Activated CD8-positive, alpha-beta T cell treated with anti-CD3 and anti-CD28 coated beads for 36 hours (primary cell): Measurements from ENCODE around the gene ENDOU. TPM values are rescaled to one million over a fixed set of nuclear protein-coding genes. Genes with fewer than 3 reads are reported as not detected.

Experiments used
- ATAC-seq: fragments of 200-7000 bp; cut with Tn5 transposase; one replicate; pipeline ENCODE4 v1.10.0; 2021; ENCODE audit warnings: mild to moderate bottlenecking, moderate library complexity
- CTCF ChIA-PET: fragments of 350-600 bp; sonication (Branson Sonifier 250); formaldehyde crosslinking; loops from one replicate; lab custom pipeline; 2021; ENCODE audit warnings: antibody characterized with exemption; lab: Charles Lee
- POLR2A ChIA-PET: fragments of 350-600 bp; sonication (Branson Sonifier 250); formaldehyde crosslinking; loops from one replicate; lab custom pipeline; 2021; ENCODE audit warnings: antibody characterized with exemption; lab: Charles Lee
- DNase-seq: peaks from one replicate; pipeline ENCODE4 v3.0.0-alpha.2; 2020
- H3K27ac Mint-ChIP-seq: one replicate; pipeline ENCODE4 v1.8.0; 2021; ENCODE audit warnings: mild to moderate bottlenecking, mixed read lengths
- H3K27me3 Mint-ChIP-seq: one replicate; pipeline ENCODE4 v1.8.0; 2021; ENCODE audit warnings: mixed read lengths
- H3K36me3 Mint-ChIP-seq: one replicate; pipeline ENCODE4 v1.8.0; 2021; ENCODE audit warnings: low read depth, mixed read lengths
- H3K4me1 Mint-ChIP-seq: one replicate; pipeline ENCODE4 v1.8.0; 2021; ENCODE audit warnings: low read depth, mixed read lengths
- H3K4me3 Mint-ChIP-seq: one replicate; pipeline ENCODE4 v1.8.0; 2021; ENCODE audit warnings: mild to moderate bottlenecking, moderate library complexity, mixed read lengths
- H3K9me3 Mint-ChIP-seq: one replicate; pipeline ENCODE4 v1.8.0; 2021; ENCODE audit warnings: mixed read lengths
- intact Hi-C: fragments of 100-400 bp; cut with micrococcal nuclease; formaldehyde crosslinking; loops from one replicate; pipeline ENCODE4 v1.10.0; 2022
- total RNA-seq, 2 experiments: library from RNA; stranded (reverse); gene quantifications; one replicate each; pipeline ENCODE4 v1.2.3, GENCODE V29; 2021
- TF ChIP-seq, protein P1 (sequence below): fragments of 200-600 bp; IDR thresholded peaks from one replicate; pipeline ENCODE4 v1.8.0; 2022; ENCODE audit warnings: antibody characterized with exemption, mild to moderate bottlenecking

Gene ENDOU
- total RNA-seq, 2 experiments from 2014 or later: not detected

DNA sequence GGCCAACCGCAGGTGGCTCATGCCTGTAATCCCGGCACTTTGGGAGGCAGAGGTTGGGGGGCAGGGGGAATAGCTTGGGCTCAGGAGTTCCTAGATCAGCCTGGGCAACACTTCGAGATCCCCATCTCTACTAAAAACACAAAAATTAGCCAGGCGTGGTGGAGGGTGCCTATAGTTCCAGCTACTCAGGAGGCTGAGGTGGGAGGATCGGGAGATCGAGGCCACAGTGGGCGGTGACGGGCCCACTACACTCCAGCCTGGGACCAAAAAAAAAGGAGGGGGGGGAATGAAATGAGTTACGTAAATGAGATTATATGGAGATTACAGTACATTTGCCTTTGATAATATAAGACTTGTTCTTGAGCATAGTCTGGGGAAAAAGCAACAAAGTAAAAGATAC is 20.6 kb downstream of the ENDOU start:
- TF ChIP-seq, protein P1, sequence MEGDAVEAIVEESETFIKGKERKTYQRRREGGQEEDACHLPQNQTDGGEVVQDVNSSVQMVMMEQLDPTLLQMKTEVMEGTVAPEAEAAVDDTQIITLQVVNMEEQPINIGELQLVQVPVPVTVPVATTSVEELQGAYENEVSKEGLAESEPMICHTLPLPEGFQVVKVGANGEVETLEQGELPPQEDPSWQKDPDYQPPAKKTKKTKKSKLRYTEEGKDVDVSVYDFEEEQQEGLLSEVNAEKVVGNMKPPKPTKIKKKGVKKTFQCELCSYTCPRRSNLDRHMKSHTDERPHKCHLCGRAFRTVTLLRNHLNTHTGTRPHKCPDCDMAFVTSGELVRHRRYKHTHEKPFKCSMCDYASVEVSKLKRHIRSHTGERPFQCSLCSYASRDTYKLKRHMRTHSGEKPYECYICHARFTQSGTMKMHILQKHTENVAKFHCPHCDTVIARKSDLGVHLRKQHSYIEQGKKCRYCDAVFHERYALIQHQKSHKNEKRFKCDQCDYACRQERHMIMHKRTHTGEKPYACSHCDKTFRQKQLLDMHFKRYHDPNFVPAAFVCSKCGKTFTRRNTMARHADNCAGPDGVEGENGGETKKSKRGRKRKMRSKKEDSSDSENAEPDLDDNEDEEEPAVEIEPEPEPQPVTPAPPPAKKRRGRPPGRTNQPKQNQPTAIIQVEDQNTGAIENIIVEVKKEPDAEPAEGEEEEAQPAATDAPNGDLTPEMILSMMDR: no peak
- ATAC-seq: no peak
- Mint-ChIP-seq H3K9me3 (no peaks in the 10 kb centered on the region), H3K27me3 (no peaks in the 10 kb centered on the region), H3K27ac (peak overlapping the region; percentile 97), H3K4me1 (peaks cover 47% of the 10 kb centered on the region), H3K36me3 (peaks cover 14% of the 10 kb centered on the region), H3K4me3 (peak overlapping the region; percentile 87)
- intact Hi-C loops: loop anchor here (5.0 kb wide), 1 partner anchor 63 kb away; no protein-coding TSS in a partner anchor
- ChIA-PET CTCF (interaction anchor here (0.8 to 2.1 kb wide), 4 partner anchors 11 to 67 kb away, joined by 3 to 9 read pairs (median 4); no protein-coding TSS in a partner anchor), POLR2A (interaction anchor here (0.6 kb wide), 1 partner anchor 101 kb away, joined by 3 read pairs; no protein-coding TSS in a partner anchor)
- DNase-seq: no peak

DNA sequence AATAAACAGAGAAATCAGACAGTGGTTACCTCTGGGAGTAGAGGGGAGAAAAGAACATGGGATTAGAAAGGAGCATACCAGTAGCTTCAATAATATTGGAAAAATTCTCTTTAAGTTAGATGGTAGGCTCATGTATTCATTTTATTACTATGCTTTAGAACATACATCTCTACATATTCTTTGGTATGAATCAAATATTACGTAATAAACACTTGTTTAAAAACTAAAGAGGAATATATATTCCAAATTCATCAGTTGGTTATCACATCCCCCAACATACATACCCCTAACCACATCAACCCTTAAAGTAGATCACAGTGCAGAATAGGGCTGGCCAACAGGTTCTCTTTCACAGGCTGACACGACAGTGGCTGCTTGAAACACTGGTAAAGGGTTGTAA is 25.0 kb downstream of the ENDOU start:
- Mint-ChIP-seq H3K27ac (no peak overlapping the region), H3K9me3 (no peaks in the 10 kb centered on the region), H3K27me3 (no peaks in the 10 kb centered on the region), H3K36me3 (peaks cover 34% of the 10 kb centered on the region), H3K4me1 (peaks cover 26% of the 10 kb centered on the region), H3K4me3 (no peak overlapping the region)
- TF ChIP-seq, protein P1: no peak
- ATAC-seq (no peak), DNase-seq (no peak)
- ChIA-PET CTCF (no interaction called here), POLR2A (no interaction called here)
- intact Hi-C loops: no loop called here

DNA sequence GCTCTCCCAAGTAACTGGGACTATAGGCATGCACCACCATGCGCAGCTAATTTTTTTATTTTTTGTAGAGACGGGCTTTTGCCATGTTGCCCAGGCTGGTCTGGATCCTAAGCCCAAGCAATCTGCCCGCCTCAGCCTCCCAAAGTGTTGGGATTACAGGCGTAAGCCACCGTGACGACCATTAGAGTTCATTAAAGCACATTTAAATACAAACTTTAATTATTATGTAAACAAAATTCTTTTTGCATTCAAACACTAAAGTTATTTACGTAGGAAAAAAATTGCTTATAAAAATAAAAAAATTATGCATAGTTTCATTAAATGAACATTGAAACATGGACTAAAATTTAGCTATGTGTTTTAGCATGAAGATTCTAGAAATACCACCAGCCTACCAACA is 26.7 kb downstream of the ENDOU start:
- DNase-seq: no peak
- ChIA-PET POLR2A (interaction anchor here (0.7 to 0.8 kb wide), 2 partner anchors 17 to 303 kb away, joined by 3 read pairs; no protein-coding TSS in a partner anchor), CTCF (interaction anchor here (0.7 to 2.1 kb wide), 5 partner anchors 9 to 72 kb away, joined by 3 to 6 read pairs (median 3); no protein-coding TSS in a partner anchor)

DNA sequence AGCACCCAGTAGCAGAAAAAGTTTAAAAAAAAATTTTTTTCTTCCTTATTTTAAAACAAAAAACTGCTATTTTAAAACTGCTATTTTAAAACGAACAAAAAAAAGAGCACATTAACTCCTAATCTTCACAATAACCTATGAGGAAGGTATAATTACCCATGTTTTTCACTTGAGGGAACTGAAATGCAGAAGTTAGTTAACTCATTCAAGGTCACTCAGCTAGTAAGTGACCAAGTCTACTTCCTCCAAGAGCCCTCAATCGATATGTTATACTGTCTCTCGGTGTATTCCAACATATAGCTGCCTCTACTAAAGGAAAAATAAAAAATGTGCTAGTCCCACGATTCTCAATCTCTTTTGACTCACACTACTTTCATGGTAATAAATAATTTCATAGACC is 27.2 kb downstream of the ENDOU start:
- POLR2A ChIA-PET: interaction anchor here (0.8 kb wide), 1 partner anchor 302 kb away, joined by 3 read pairs; no protein-coding TSS in a partner anchor
- Mint-ChIP-seq H3K27me3 (no peaks in the 10 kb centered on the region), H3K36me3 (peaks cover 36% of the 10 kb centered on the region), H3K4me3 (no peak overlapping the region), H3K27ac (no peak overlapping the region), H3K9me3 (no peaks in the 10 kb centered on the region), H3K4me1 (peaks cover 8% of the 10 kb centered on the region)
- DNase-seq (no peak), ATAC-seq (no peak)
- TF ChIP-seq, protein P1: no peak
- CTCF ChIA-PET: interaction anchor here (1.3 to 2.1 kb wide), 4 partner anchors 15 to 141 kb away, joined by 3 to 7 read pairs (median 5); no protein-coding TSS in a partner anchor
- intact Hi-C loops: no loop called here

More for the DNA sequence above, 26.7 kb downstream of the ENDOU start:
- TF ChIP-seq, protein P1: no peak
- no peak for ATAC-seq
- Mint-ChIP-seq H3K4me1 (peaks cover 14% of the 10 kb centered on the region), H3K9me3 (no peaks in the 10 kb centered on the region), H3K4me3 (no peak overlapping the region), H3K36me3 (peaks cover 36% of the 10 kb centered on the region), H3K27ac (no peak overlapping the region), H3K27me3 (no peaks in the 10 kb centered on the region)
- intact Hi-C loops: no loop called here

GRCh38 chr12:47689215-47689614 is 36.1 kb downstream of the ENDOU start:
- no peak for DNase-seq
- H3K4me1 Mint-ChIP-seq: no peaks in the 10 kb centered on the region
- no peak overlapping the region for H3K4me3 Mint-ChIP-seq
- ChIA-PET POLR2A (no interaction called here), CTCF (interaction anchor here (1.4 to 1.6 kb wide), 2 partner anchors 10 to 77 kb away, joined by 3 read pairs; no protein-coding TSS in a partner anchor)
- intact Hi-C loops: loop anchor here (5.0 kb wide), 1 partner anchor 657 kb away; no protein-coding TSS in a partner anchor
- no peak for ATAC-seq
- H3K9me3 Mint-ChIP-seq: no peaks in the 10 kb centered on the region
- H3K36me3 Mint-ChIP-seq: peaks cover 27% of the 10 kb centered on the region
- TF ChIP-seq, protein P1: no peak
- H3K27ac Mint-ChIP-seq: no peak overlapping the region
- no peaks in the 10 kb centered on the region for H3K27me3 Mint-ChIP-seq
